ENCODE measurements around the gene PDIA6. TPM values are rescaled to one million over a fixed set of nuclear protein-coding genes. Genes with fewer than 3 reads are reported as not detected.

PDIA6 gene

GRCh38 chr2:10733980-10734379 is 78.6 kb downstream of the PDIA6 start:
- H3K27me3 ChIP-seq (ENCODE audit: control insufficient read depth in 3 of 3, insufficient read depth in 3 of 3, low read depth in 1 of 3, low read length in 3 of 3), result peaks cover 0 to 13% (median 0%) of the 10 kb centered on the region in 3 experiments
- no CpG with 5 or more reads among the region's 5 CpGs for WGBS, 2 donors (ENCODE audit: extremely low coverage in 2 of 2, insufficient read length in 2 of 2, insufficient replicate concordance in 1 of 2)
- DNase-seq (ENCODE audit: low spot score), result no peak
- no peaks in the 10 kb centered on the region for H3K79me1 ChIP-seq (ENCODE audit: low read depth, low read length)
- H3K4me2 ChIP-seq (ENCODE audit: insufficient read depth, low read length, poor library complexity, severe bottlenecking), result no peak overlapping the region
- no peak overlapping the region for H3K9ac ChIP-seq (ENCODE audit: low read depth, low read length, poor library complexity)
- no peaks in the 10 kb centered on the region for H3K36me3 ChIP-seq (replicated peaks in 1 of 2; ENCODE audit: control insufficient read depth in 2 of 2, insufficient read depth in 2 of 2, low read length in 2 of 2)
- H3K27ac ChIP-seq (replicated peaks; ENCODE audit: low read length), result no peak overlapping the region
- H4K8ac ChIP-seq (ENCODE audit: low read depth, low read length), result no peak overlapping the region
- no peak overlapping the region for H3K18ac ChIP-seq (ENCODE audit: low read length)
- H2AFZ ChIP-seq (ENCODE audit: low read length), result no peak overlapping the region
- H2AK5ac ChIP-seq (ENCODE audit: low read depth, low read length), result no peak overlapping the region
- no peak overlapping the region for H3K4ac ChIP-seq (ENCODE audit: low read length)
- no peaks in the 10 kb centered on the region for H3K4me1 ChIP-seq (ENCODE audit: control insufficient read depth in 2 of 2, insufficient read depth in 1 of 2, low read depth in 1 of 2, low read length in 2 of 2)
- H4K91ac ChIP-seq (ENCODE audit: low read depth, low read length, poor library complexity), result no peak overlapping the region
- H2BK15ac ChIP-seq (ENCODE audit: low read length), result no peak overlapping the region
- no peak overlapping the region for H3K23ac ChIP-seq (ENCODE audit: low read depth, low read length, poor library complexity)
- no peak overlapping the region for H3K14ac ChIP-seq (ENCODE audit: low read length)
- H2BK120ac ChIP-seq (ENCODE audit: low read depth, low read length), result no peak overlapping the region
- H2BK5ac ChIP-seq (ENCODE audit: low read length), result no peak overlapping the region
- no peak overlapping the region for H2BK12ac ChIP-seq (ENCODE audit: low read length)
- H3K9me3 ChIP-seq (replicated peaks in 1 of 2; ENCODE audit: control insufficient read depth in 2 of 2, insufficient read depth in 1 of 2, low read depth in 1 of 2, low read length in 2 of 2), result no peaks in the 10 kb centered on the region
- no peak overlapping the region for H3K4me3 ChIP-seq (ENCODE audit: low read length in 2 of 2)

GRCh38 chr2:10733566-10733925 is 79.0 kb downstream of the PDIA6 start:
- Histone ChIP-seq H3K36me3 (replicated peaks in 1 of 2; ENCODE audit: control insufficient read depth in 2 of 2, insufficient read depth in 2 of 2, low read length in 2 of 2) (no peaks in the 10 kb centered on the region), H3K14ac (ENCODE audit: low read length) (no peak overlapping the region), H2AFZ (ENCODE audit: low read length) (no peak overlapping the region), H3K27me3 (ENCODE audit: control insufficient read depth in 3 of 3, insufficient read depth in 3 of 3, low read depth in 1 of 3, low read length in 3 of 3) (peaks cover 0 to 13% (median 0%) of the 10 kb centered on the region in 3 experiments), H4K91ac (ENCODE audit: low read depth, low read length, poor library complexity) (no peak overlapping the region), H2BK15ac (ENCODE audit: low read length) (no peak overlapping the region), H3K9me3 (replicated peaks in 1 of 2; ENCODE audit: control insufficient read depth in 2 of 2, insufficient read depth in 1 of 2, low read depth in 1 of 2, low read length in 2 of 2) (no peaks in the 10 kb centered on the region), H3K27ac (replicated peaks; ENCODE audit: low read length) (no peak overlapping the region), H3K9ac (ENCODE audit: low read depth, low read length, poor library complexity) (no peak overlapping the region), H3K4me1 (ENCODE audit: control insufficient read depth in 2 of 2, insufficient read depth in 1 of 2, low read depth in 1 of 2, low read length in 2 of 2) (no peaks in the 10 kb centered on the region), H3K4me3 (ENCODE audit: low read length in 2 of 2) (no peak overlapping the region), H3K4ac (ENCODE audit: low read length) (no peak overlapping the region), H3K18ac (ENCODE audit: low read length) (no peak overlapping the region), H2BK5ac (ENCODE audit: low read length) (no peak overlapping the region), H3K4me2 (ENCODE audit: insufficient read depth, low read length, poor library complexity, severe bottlenecking) (no peak overlapping the region), H2BK12ac (ENCODE audit: low read length) (no peak overlapping the region), H3K23ac (ENCODE audit: low read depth, low read length, poor library complexity) (no peak overlapping the region), H2AK5ac (ENCODE audit: low read depth, low read length) (no peak overlapping the region), H4K8ac (ENCODE audit: low read depth, low read length) (no peak overlapping the region), H2BK120ac (ENCODE audit: low read depth, low read length) (no peak overlapping the region), H3K79me1 (ENCODE audit: low read depth, low read length) (no peaks in the 10 kb centered on the region)
- no peak for DNase-seq (ENCODE audit: low spot score)
- no CpG with 5 or more reads among the region's 6 CpGs for WGBS, 2 donors (ENCODE audit: extremely low coverage in 2 of 2, insufficient read length in 2 of 2, insufficient replicate concordance in 1 of 2)

Small RNA genes within 50 kb of the gene (small RNA-seq; reads per million reads assigned to genes)
- gene RNU7-138P (ENCODE audit: insufficient read depth) (not detected), gene RNU7-176P (ENCODE audit: insufficient read depth) (not detected)
